ENCODE measurements around the gene OR6M1.

The OR6M1 gene

GRCh38 chr11:123838199-123838598 lies 32.0 kb upstream of the OR6M1 start (continued):
- TF ChIP-seq PRDM4 (tag by site-specific recombination; IDR thresholded peaks at IDR 0.05), result no peak

GRCh38 chr11:123833095-123833494 lies 26.9 kb upstream of the OR6M1 start:
- POLR2A ChIA-PET, result no interaction called here
- H3K4me1 ChIP-seq (ENCODE audit: control insufficient read depth, insufficient read depth, low read length), result no peaks in the 10 kb centered on the region
- H3K4me3 ChIP-seq (ENCODE audit: low read depth, low read length), result no peak overlapping the region
- H3K9me3 ChIP-seq (ENCODE audit: control insufficient read depth, insufficient read depth, low read depth, low read length), result no peaks in the 10 kb centered on the region
- no peaks in the 10 kb centered on the region for H3K36me3 ChIP-seq (ENCODE audit: control insufficient read depth in 2 of 2, insufficient read depth in 1 of 2, low read length in 2 of 2)
- TF ChIP-seq ZNF280C (tag by site-specific recombination; IDR thresholded peaks at IDR 0.05), result no peak
- TF ChIP-seq ZBTB17 (tag by site-specific recombination; IDR thresholded peaks at IDR 0.05), result no peak
- TF ChIP-seq KLF10 (tag by site-specific recombination; IDR thresholded peaks at IDR 0.05), result no peak
- TF ChIP-seq BCL6B (tag by site-specific recombination; IDR thresholded peaks at IDR 0.05), result no peak
- TF ChIP-seq MYNN (tag by site-specific recombination; IDR thresholded peaks at IDR 0.05; ENCODE audit: borderline replicate concordance), result no peak
- TF ChIP-seq ZNF19 (tag by site-specific recombination; IDR thresholded peaks at IDR 0.05; ENCODE audit: low read depth), result no peak
- TF ChIP-seq GLI4 (tag by site-specific recombination; IDR thresholded peaks at IDR 0.05), result no peak
- TF ChIP-seq FEZF1 (tag by site-specific recombination; IDR thresholded peaks at IDR 0.05), result no peak
- no peak for TF ChIP-seq ZNF48 (tag by site-specific recombination; IDR thresholded peaks at IDR 0.05)
- TF ChIP-seq ZNF37A (tag by site-specific recombination; IDR thresholded peaks at IDR 0.05), result no peak
- TF ChIP-seq ZXDB (tag by site-specific recombination; IDR thresholded peaks at IDR 0.05), result no peak
- TF ChIP-seq ELK4 (IDR thresholded peaks at IDR 0.05; ENCODE audit: borderline replicate concordance, low read depth, low read length), result no peak
- TF ChIP-seq BCL11B (tag by site-specific recombination; IDR thresholded peaks at IDR 0.05; ENCODE audit: low read depth), result no peak
- no peak for TF ChIP-seq ZNF777 (tag by site-specific recombination; IDR thresholded peaks at IDR 0.05; ENCODE audit: borderline replicate concordance)
- no peak for TF ChIP-seq ZNF629 (tag by site-specific recombination; IDR thresholded peaks at IDR 0.05)
- CTCF ChIA-PET, result no interaction called here
- no peak overlapping the region for H3K27ac ChIP-seq (ENCODE audit: extremely low read depth, low read depth, low read length)

GRCh38 chr11:123829745-123830144 lies 23.6 kb upstream of the OR6M1 start:
- no peaks in the 10 kb centered on the region for H3K36me3 ChIP-seq (ENCODE audit: control insufficient read depth in 2 of 2, insufficient read depth in 1 of 2, low read length in 2 of 2)
- POLR2A ChIA-PET, result no interaction called here
- H3K4me3 ChIP-seq (ENCODE audit: low read depth, low read length), result no peak overlapping the region
- H3K27ac ChIP-seq (ENCODE audit: extremely low read depth, low read depth, low read length), result no peak overlapping the region
- H3K4me1 ChIP-seq (ENCODE audit: control insufficient read depth, insufficient read depth, low read length), result no peaks in the 10 kb centered on the region
- CTCF ChIA-PET, result no interaction called here
- H3K9me3 ChIP-seq (ENCODE audit: control insufficient read depth, insufficient read depth, low read depth, low read length), result no peaks in the 10 kb centered on the region
- TF ChIP-seq ZBTB48 (tag by site-specific recombination; IDR thresholded peaks at IDR 0.05) (no peak), ZNF140 (tag by site-specific recombination; IDR thresholded peaks at IDR 0.05) (no peak), ZNF621 (tag by site-specific recombination; IDR thresholded peaks at IDR 0.05) (no peak), ZBTB21 (tag by site-specific recombination; IDR thresholded peaks at IDR 0.05) (no peak), YY2 (tag by site-specific recombination; IDR thresholded peaks at IDR 0.05) (no peak), ZIC2 (tag by site-specific recombination; IDR thresholded peaks at IDR 0.05) (no peak), ZNF223 (tag by site-specific recombination; IDR thresholded peaks at IDR 0.05) (no peak), ZNF324 (tag by site-specific recombination; IDR thresholded peaks at IDR 0.05) (no peak), ZNF48 (tag by site-specific recombination; IDR thresholded peaks at IDR 0.05) (no peak), ZEB2 (tag by site-specific recombination; IDR thresholded peaks at IDR 0.05) (no peak), ZNF18 (tag by site-specific recombination; IDR thresholded peaks at IDR 0.05) (no peak), ZNF747 (tag by site-specific recombination; IDR thresholded peaks at IDR 0.05) (no peak), SP2 (tag by site-specific recombination; IDR thresholded peaks at IDR 0.05) (no peak), ZNF433 (tag by site-specific recombination; IDR thresholded peaks at IDR 0.05; ENCODE audit: low read depth) (no peak)

Data from HEK293 (cell line).